GM18867 (cell line): ENCODE results near the gene CCDC50.

Experiments
- ATAC-seq: cut with Tn5 transposase; IDR thresholded peaks from one replicate; pipeline ENCODE4 v1.9.1; 2021; ENCODE audit warnings: mild to moderate bottlenecking, moderate library complexity; ENCODE audit not compliant: unreplicated experiment

Gene CCDC50, protein sequence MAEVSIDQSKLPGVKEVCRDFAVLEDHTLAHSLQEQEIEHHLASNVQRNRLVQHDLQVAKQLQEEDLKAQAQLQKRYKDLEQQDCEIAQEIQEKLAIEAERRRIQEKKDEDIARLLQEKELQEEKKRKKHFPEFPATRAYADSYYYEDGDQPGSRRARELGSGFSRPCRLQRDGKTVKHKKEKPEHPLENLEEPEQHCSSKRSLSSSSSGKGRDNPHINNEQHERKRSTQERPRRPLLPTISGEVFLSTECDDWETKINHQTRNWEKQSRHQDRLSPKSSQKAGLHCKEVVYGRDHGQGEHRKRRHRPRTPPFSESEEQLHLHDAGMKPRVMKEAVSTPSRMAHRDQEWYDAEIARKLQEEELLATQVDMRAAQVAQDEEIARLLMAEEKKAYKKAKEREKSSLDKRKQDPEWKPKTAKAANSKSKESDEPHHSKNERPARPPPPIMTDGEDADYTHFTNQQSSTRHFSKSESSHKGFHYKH

DNA sequence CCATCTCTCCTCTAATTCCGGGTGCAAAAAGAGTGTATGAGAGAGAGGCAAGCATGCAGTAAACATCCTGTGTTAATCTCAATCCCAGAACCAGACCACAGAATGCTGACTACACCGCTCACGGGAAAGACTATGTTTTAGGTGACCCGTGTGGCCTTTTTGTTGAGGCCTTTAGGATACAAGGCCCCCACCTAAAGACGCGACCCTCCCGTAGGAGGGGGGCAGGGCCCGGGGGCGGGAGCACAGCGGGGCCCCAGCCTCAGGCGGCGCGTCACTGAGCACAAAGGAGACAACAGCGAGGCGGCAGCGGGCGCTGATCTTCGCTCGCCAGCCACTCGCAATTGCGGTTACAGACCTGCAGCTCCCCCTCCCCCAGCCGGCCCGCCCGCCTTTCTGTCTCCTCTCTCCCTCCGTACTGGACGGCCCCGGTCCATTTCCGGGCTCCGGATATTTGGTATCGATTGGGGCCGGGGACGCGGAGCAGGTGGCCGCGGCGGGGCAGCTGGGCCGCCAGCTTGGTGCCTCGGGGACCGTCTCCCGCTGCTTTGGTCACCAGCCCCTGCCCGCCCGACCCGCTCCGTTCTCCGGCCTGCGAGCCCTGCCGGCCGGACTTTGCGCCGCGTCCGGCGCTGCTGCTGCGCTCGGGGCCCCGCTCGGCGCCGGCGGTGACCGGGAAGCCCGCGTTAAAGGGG, at the start of gene CCDC50:
Gene CCDC50 (plus strand): TSS at position 433 of the 692 bp plus-strand sequence. CDS start 281 bp downstream, outside the sequence.
- ATAC-seq, result peak; percentile 79

DNA sequence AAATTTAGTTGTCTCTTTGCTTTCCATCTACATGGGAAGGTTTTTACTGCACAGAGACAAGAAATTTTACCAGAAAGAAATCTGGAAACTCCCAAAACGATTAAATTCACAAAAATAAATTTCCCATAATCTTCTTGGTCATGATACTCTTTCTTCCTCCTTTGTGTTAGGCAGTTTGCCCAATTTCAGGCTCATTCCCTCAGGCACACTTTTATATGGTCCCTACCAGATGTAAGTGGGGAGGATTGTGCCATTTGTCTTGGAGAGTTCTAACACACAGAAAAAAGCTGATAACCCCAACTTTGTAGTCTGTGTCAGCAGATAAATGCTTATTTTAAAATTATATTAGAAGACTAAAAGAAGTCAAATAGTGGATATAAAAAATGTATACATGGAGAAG, 49.1 kb upstream of the CCDC50 start:
- ATAC-seq, result no peak

DNA sequence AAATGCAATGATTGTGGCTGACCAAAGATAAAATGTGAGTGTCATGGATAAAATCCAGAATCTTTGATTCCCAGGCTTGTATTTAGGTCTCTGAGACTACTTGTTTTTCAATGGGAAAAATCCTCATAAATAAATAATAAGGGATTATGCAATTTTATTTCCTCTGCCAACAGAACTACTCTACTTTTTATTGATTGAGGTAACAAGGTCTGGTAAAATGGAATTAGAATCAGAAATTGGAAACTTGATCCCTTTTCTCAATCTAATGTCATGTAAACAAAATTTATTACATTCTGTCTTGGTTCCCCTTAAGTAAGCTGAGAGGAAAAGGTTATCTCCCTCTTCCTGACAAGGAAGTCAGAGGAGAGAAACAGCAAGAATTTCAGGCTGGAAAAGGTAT, 48.3 kb upstream of the CCDC50 start:
- ATAC-seq, result no peak

DNA sequence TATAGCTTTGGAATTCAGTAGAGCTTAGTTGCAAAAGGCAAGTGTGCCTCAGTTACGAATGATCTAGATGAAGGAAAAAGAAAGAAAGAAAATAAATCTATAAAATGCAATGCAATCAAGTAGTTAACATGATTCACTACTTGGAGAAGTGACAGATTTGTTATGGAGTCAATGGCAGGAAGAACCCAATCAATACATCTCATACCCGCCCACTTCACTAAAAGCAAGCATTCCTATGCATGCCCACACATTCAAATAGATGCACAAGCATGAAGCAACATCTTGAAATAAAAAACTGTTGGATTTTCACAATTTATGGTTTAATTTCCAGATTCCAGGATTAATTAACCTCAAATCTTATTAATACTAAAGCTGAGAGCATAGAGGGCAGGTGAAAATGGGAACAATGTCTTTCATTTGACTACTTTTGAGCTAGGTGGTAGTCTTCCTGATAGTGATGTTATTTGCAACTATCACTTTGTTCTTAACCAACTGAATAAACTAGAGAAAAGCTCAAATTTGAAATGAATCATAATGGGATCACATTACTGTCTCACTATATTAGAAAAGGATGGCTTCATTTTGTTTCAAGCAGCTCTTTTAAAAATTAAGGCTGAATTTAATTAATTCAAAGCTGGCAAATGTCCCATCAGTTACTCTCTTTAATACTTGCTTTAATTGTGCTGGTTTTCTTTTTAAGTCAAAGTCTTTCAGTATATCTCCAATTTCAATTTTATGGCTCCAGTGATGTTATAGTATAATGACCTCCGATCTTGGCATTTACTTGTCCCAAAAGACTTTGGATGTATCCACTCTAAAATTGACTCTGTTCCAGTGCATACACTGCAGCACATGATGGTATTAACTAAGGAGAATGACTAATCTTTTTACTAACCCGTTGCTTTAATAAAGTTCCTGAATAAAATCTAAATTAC, 46.7 kb upstream of the CCDC50 start:
- ATAC-seq, result peak; percentile 8

DNA sequence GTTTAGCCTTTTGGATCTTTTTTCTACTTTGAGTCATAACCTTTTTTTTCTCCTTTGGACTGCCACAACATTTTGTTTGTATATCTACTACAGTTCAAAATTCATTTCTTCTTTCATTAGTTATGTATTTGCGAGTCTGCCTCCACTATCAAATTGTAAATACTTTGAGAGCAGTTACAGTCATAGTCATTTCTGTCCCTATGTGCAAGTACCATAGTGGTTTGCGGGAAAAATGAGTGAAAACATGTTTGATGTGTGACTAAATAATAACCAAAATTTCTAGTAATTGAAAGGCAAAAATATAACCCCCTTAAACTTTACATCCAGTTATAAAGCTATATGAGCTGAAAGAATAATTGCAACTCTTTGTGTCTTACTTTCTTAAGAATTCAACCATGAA, 45.8 kb upstream of the CCDC50 start:
- peak; percentile 50 for ATAC-seq

DNA sequence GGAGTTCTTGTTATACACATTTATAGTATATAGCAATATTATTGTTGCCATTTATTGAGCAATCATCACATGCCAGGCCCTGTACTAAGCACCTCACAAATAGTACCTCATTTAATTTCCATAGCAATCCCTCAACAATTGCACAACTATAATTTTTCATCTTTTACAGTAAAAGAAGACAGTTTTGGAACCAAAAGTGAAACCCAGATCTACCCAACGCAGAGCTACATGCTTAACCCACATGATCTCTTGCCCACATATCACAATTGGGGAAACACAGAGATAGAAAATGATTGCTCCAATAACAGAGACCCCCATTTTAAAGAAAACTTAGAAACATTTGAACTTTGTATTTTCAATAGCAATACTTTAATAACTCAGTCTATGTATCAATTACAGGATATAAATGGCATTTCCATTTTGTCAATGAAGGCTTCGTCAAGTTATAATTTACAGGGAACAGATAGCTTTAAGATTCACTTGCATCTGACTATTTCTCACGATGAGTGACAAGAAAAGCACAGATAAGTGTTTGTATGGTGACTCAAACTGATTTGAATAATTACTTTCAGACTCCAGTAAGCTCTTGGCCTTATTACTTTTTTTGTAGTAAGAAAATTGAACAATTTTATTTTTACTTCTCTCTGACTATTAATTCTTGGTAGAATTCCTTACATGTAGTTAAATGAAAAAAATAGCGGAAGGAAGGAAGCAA, 38.7 kb upstream of the CCDC50 start:
- ATAC-seq, result peak; percentile 89

DNA sequence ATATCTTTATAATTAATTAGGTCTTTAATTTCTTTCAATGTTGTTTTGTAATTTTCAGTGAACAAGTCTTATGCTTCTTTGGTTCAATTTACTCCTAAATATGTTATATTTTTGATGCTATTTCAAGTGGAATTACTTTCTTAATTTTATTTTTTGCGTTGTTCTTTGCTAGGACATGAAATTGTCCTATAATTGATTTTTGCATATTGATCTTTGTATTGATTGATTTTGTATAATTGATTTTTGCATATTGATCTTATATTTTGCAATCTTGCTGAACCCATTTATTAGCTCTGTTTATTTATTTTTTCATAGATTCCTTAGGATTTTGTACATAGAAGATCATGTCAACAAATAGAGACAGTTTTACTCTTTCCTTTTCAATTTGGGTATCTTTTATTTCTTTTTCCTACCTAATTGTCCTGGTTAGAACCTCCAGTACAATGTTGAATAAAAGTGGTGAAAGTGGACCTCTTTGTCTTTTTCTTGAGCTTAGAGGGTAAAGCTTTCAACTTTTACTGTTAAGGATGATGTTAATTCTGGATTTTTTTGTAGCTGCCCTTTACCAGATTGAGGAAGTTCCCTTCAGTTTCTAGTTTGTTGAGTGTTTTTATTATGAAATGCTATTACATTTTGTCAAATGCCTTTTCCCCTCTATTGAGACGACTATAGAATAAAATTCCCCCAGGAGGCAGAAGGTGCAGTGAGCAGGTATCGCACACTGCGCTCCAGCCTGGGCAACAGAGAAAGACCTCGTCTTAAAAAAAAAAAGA, 36.8 kb upstream of the CCDC50 start:
- ATAC-seq, result no peak

DNA sequence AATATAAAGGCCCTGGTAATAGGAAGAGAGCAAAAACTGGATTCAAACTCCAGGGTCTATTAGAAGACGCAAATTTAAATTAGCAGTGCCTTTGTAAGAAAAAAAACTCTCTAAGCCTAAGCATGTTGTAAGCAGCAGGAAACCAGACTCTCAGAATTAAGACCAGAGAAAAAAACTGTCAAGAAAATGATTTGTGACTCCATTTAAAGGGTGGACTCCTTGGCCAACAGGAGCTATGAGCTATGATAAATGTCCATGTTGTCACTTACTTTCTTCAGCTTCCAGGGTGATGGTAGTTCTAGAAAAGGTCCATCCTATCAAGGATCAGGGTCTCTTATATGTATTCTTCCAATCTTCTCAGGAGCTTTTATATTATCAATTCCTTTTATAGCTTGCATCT, 34.9 kb upstream of the CCDC50 start:
- no peak for ATAC-seq

DNA sequence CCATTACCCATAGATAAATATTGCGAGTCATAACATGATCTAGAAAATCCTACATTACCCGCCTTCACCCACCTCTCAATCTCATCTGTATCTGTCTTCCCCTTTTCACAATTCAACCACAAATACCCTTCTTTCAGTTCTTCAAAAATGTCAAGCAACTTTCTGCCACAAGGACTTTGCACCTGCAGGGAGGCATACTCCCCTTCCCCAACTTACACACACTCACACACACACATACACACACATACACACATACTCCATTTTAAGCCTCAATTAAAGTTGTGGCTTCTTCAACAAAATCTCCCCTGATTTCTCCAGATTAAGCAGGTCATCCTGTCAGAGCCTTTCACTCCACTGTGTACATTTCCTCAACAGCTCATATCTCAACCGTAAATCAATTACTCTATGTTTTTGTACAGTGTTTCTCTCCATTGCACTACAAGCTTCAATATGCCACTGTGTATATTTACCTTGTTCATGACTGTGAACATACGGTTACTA, 33.1 kb upstream of the CCDC50 start:
- peak; percentile 80 for ATAC-seq

DNA sequence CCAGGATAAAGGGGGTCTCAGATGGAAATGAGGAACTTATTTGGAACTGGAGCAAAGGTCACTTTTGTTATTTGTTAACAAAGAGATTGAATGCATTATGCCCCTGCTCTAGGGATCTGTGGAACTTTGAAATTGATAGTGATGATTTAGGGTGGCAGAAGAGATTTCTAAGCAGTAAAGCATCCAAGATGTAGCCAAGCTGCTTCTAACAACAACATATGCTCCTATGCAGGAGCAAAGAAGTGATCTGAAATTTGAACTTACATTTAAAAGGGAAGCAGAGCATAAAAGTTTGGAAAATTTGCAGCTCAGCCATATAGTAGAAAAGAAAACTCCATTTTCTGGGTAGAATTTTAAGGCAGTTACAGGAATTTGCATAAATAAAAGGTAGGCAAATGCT, 30.3 kb upstream of the CCDC50 start:
- ATAC-seq, result no peak

DNA sequence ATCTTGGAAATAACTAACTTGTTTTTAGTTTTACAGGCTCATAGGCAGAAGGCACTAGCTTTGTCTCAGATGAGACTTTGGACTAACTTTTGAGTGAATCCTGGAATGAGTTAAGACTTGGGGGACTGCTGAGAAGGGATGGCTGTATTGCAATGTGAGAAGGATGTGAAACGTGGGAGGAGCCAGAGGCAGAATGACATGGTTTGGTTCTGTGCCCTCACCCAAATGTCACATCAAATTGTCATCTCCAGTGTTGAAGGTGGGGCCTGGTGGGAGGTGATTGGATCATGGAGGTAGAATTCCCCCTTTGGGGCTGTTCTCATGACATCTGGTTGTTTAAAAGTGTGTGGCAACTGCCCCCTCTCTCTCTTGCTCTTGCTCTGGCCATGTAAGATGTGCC, 28.8 kb upstream of the CCDC50 start:
- ATAC-seq, result peak; percentile 31

DNA sequence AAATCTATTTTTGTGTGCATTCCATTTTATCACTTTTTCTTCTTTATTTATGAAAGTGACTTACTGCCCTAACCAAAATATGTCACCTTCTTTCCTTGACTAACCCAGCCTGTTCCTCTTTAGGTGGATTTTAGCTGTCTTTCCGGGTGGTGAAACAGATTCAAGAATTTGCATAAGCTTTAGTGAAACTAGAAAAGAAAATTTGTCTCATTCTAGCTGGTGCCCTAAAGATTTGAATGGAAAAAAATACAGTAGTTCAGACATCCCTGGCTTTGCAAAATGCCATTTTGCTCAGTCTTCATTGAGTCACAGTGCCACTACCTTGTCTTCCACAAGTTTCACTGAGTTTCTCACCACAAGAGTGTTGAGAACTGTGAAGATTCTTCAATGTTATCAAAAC, 28.2 kb upstream of the CCDC50 start:
- peak; percentile 71 for ATAC-seq

DNA sequence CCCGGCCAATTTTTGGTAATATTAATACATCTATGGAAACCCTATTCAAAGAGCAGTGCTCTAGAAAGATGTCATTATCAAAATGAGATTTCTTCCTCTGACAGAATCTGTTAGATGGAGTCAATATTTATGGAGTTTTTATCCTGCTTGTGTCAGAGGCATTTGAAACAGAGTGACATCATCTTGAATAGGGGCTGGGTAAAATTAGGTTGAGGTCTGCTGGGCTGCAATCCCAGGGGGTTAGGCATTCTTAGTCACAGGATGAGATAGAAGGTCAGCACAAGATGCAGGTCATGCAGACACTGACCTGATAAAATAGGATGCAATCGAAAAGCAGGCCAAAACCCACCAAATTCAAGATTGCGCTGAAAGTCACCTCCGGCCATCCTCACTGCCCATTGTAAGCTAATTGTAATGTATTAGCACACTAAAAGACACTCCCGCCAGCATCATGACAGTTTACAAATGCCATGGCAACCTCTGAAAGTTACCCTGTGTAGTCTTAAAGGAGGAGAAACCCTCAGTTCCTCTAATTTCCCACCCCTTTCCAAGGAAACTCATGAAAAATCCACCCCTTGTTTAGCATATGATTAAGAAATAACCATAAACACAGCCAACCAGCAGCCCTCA, 27.3 kb upstream of the CCDC50 start:
- no peak for ATAC-seq

DNA sequence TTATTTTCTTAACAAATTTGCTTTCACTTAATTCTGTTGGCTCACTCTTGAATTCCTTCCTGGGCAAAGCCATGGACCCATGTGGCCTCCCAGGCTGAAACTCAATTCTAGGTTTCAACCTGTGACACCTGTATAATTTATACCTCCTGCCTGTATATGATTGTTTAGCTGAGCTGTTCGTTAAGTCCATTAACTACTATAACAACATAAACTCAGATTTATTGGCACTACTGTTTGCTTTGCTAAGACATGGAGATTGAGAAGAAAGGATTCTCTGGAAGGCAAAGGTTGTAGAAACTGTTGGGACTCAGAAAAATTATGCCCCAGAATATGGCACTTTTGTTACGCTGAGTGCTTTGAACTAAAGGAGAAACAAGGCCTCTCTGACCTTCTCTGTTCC, 26.7 kb upstream of the CCDC50 start:
- ATAC-seq, result no peak

DNA sequence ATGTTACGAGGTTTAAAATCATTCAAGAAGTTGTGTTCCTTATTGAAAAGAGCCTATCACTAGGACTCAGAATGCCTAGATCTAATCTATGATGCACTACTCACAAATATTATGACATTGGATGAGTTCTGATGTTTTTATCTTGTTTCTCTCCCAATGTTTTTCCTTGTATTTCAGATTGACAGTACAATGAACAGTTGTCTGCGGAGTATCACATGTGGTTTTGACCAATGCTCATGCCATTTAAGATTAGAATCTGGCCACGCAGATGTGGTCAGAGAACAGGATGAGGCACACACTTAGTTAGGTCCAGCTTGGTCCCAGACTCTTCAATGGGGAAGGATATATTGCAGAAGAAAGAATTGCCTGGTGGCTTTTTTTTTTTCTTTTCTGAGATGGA, 25.6 kb upstream of the CCDC50 start:
- no peak for ATAC-seq

DNA sequence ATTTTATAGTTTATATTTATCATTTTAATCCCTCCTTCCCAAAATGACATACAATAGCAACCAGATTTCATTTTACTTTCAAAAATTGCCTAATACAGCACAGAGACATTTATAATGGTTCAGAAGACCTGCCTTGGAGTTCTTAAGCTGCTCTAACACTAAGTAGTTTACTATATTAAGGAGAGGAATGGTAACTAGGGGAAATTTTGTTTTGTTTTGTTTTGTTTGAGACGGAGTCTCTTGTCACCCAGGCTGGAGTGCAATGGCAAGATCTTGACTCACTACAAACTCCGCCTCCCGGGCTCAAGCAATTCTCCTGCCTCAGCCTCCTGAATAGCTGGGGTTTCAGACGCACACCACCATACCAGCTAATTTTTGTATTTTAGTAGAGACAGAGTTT, 22.8 kb upstream of the CCDC50 start:
- no peak for ATAC-seq

DNA sequence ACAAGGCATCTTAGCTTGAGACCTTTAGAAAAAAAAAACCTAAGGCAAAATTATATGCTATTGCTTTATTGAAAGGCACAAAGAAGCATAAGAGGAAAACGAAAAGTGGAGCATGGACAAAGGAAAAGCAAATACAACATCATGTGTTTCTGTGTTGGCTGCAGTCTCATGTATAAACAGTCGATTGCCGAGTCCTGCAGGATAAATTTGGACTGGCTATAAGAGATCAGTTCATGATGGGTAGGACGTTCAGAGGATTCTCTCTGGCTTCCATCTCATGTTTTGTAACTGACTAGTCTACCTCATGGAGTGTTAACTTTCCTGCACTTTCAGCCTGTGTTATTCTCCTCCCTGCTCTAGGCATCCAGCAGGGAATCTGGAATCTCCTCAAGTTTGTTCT, 21.9 kb upstream of the CCDC50 start:
- no peak for ATAC-seq

DNA sequence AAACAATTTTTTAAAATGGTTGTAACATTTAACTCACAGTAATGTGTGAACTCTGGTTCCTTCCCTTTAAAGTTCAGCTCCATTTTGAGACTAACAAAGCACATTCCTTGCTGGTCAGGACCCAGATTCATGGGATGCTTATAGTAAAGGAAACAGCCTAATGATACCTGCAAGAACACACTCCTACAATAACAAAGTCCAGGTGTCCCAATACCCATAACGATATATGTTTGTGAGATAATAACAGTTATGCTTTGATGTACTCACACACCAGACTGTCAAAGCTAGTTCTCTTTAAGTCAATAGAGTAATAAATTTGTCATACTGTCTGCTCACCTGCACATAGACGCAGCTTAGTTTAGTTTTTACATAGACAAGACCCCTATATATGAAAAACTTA, 15.9 kb upstream of the CCDC50 start:
- no peak for ATAC-seq

DNA sequence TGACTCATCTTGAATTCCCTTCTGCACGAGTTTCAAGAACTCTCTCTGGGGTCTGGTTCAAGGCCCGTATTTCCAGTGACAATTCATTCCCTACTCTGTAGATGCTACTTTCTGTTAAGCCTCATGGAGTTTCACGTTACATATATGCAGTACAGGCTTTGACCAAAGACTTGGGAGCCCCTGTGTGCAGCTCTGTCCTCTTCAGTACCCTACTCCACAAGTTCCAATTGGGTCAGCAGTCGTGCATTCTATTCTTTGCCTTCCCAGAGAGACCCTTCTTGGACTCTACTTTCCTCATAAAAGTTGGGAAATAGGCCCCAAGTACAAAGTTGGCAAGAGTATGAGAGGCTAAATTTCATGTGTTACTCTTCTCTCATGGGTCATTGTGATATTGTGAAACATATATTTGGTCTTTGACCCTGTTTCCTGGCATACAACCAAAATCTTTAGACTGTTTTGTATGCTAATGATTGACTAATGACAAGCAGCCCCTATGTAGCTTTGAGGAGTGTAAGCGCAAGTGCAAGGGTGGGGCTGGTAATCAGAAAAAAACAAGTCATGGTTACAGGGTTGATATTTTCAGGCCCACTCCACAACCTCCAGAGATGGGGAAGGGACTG, 15.0 kb upstream of the CCDC50 start:
- no peak for ATAC-seq
